CD4-positive, alpha-beta T cell (primary cell): ENCODE measurements around the gene EHBP1L1. TPM values are rescaled to one million over a fixed set of nuclear protein-coding genes. Genes with fewer than 3 reads are reported as not detected.
A peak's percentile ranks its signal among the peaks of the same experiment; 100 is the strongest.

Experiments used
- ATAC-seq: fragments of 200-7000 bp; cut with Tn5 transposase; one replicate; pipeline ENCODE4 v1.10.0; 2022; ENCODE audit warnings: mild to moderate bottlenecking; ENCODE audit not compliant: poor library complexity
- CTCF ChIA-PET: fragments of 350-600 bp; sonication (Branson Sonifier 250); formaldehyde crosslinking; loops from one replicate; lab custom pipeline; 2021; ENCODE audit warnings: antibody characterized with exemption, inconsistent platforms; lab: Charles Lee
- POLR2A ChIA-PET: fragments of 350-600 bp; sonication (Branson Sonifier 250); formaldehyde crosslinking; loops from one replicate; lab custom pipeline; 2021; ENCODE audit warnings: antibody characterized with exemption, inconsistent platforms; lab: Charles Lee
- DNase-seq, 14 experiments: peaks; one replicate each; pipeline ENCODE4 v3.0.0-alpha.2; 2013 to 2020; ENCODE audit warnings: mixed read lengths in 2 of 14
- H3K27ac ChIP-seq, 2 donors: one replicate each; pipeline versions ENCODE4 v1.5.1 to v1.7.0; 2013; ENCODE audit warnings: low read length in 2 of 2, low read depth in 1 of 2, mild to moderate bottlenecking in 1 of 2
- H3K27me3 ChIP-seq, 2 experiments: 1 replicate in 1 of 2; 2 replicates in 1 of 2; pipeline versions ENCODE4 v1.6.1 to v1.7.0; 2013; ENCODE audit warnings: low read length in 2 of 2, control low read depth in 1 of 2, mild to moderate bottlenecking in 1 of 2, moderate library complexity in 1 of 2; ENCODE audit not compliant: insufficient read depth in 2 of 2, control insufficient read depth in 1 of 2
- H3K36me3 ChIP-seq: one replicate; pipeline ENCODE4 v1.6.1; 2013; ENCODE audit warnings: low read length, control low read depth; ENCODE audit not compliant: insufficient read depth
- H3K4me1 ChIP-seq: one replicate; pipeline ENCODE4 v1.6.1; 2013; ENCODE audit warnings: low read length, control low read depth; ENCODE audit not compliant: insufficient read depth
- H3K4me3 ChIP-seq: one replicate; pipeline ENCODE4 v1.5.1; 2013; ENCODE audit warnings: mild to moderate bottlenecking, low read length, moderate library complexity
- H3K9me3 ChIP-seq, 2 experiments: 1 replicate in 1 of 2; 2 replicates in 1 of 2; pipeline versions ENCODE4 v1.6.1 to v1.7.0; 2013; ENCODE audit warnings: low read length in 2 of 2, mild to moderate bottlenecking in 2 of 2, control low read depth in 1 of 2, moderate library complexity in 1 of 2; ENCODE audit not compliant: control insufficient read depth in 1 of 2, insufficient read depth in 1 of 2
- H3K27ac Mint-ChIP-seq: one replicate; pipeline ENCODE4 v1.8.0; 2020; ENCODE audit warnings: mixed read lengths
- H3K27me3 Mint-ChIP-seq: one replicate; pipeline ENCODE4 v1.8.0; 2021; ENCODE audit warnings: mixed read lengths
- H3K36me3 Mint-ChIP-seq: one replicate; pipeline ENCODE4 v1.8.0; 2021; ENCODE audit warnings: low read depth, mixed read lengths
- H3K4me1 Mint-ChIP-seq: one replicate; pipeline ENCODE4 v1.8.0; 2021; ENCODE audit warnings: low read depth, mixed read lengths
- H3K4me3 Mint-ChIP-seq: one replicate; pipeline ENCODE4 v1.8.0; 2020; ENCODE audit warnings: mild to moderate bottlenecking, mixed read lengths
- H3K9me3 Mint-ChIP-seq: one replicate; pipeline ENCODE4 v1.8.0; 2020; ENCODE audit warnings: mixed read lengths
- CTCF ChIP-seq: fragments of 200-600 bp; IDR thresholded peaks from one replicate; pipeline ENCODE4 v1.8.0; 2022; ENCODE audit warnings: antibody characterized with exemption, mild to moderate bottlenecking
- intact Hi-C, 2 experiments: fragments of 100-400 bp; cut with DNase I in 1 of 2; cut with micrococcal nuclease in 1 of 2; formaldehyde crosslinking; loops; one replicate each; pipeline versions ENCODE4 v1.15.1 to v1.9.0; 2023 to 2025; cut with DNase I, micrococcal nuclease
- total RNA-seq, 174 experiments: library from RNA in 2 of 174; stranded (reverse) in 2 of 174; gene quantifications; one replicate each; pipeline ENCODE4 v1.2.3 and lab custom pipeline; 2021 to 2026

EHBP1L1 gene
- total RNA-seq, 2 experiments from 2014 or later = 82.6 to 88.5 TPM

- Histone ChIP-seq H3K27ac (no peak overlapping the region), H3K27me3 (no peaks in the 10 kb centered on the region), H3K4me3 (no peak overlapping the region), H3K9me3 (no peaks in the 10 kb centered on the region), H3K4me1 (peaks cover 41% of the 10 kb centered on the region), H3K36me3 (peaks cover 75% of the 10 kb centered on the region)
- no peak for TF ChIP-seq CTCF
- Mint-ChIP-seq H3K9me3 (no peaks in the 10 kb centered on the region), H3K4me1 (peaks cover 38% of the 10 kb centered on the region), H3K36me3 (peaks cover 60% of the 10 kb centered on the region), H3K27me3 (no peaks in the 10 kb centered on the region), H3K4me3 (no peak overlapping the region), H3K27ac (no peak overlapping the region)
- ChIA-PET CTCF (interaction anchor here (0.6 kb wide), 1 partner anchor 77 kb away, joined by 3 read pairs; no protein-coding TSS in a partner anchor), POLR2A (interaction anchor here (0.7 to 1.0 kb wide), 2 partner anchors 26 to 28 kb away, joined by 3 read pairs; partner anchors contain the start of gene RELA)
- ATAC-seq (no peak), DNase-seq (no peak)
- intact Hi-C loops = no loop called here
Observed at GRCh38 chr11:65634440-65634839, 58.6 kb downstream of the EHBP1L1 start.

- ChIA-PET CTCF (interaction anchor here (0.5 kb wide), 1 partner anchor 543 kb away, joined by 5 read pairs; no protein-coding TSS in a partner anchor), POLR2A (interaction anchor here (1.4 to 1.7 kb wide), 2 partner anchors 17 to 20 kb away, joined by 3 to 4 read pairs; partner anchors contain the start of gene PCNX3)
- peaks cover 62% of the 10 kb centered on the region for H3K36me3 Mint-ChIP-seq
- H3K4me1 Mint-ChIP-seq = peaks cover 45% of the 10 kb centered on the region
- Histone ChIP-seq H3K9me3 (no peaks in the 10 kb centered on the region), H3K36me3 (peaks cover 70% of the 10 kb centered on the region), H3K27ac (no peak overlapping the region), H3K4me1 (peaks cover 48% of the 10 kb centered on the region), H3K27me3 (no peaks in the 10 kb centered on the region), H3K4me3 (no peak overlapping the region)
- intact Hi-C loops = no loop called here
- ATAC-seq (no peak), DNase-seq (no peak)
- no peak for TF ChIP-seq CTCF
- H3K27ac Mint-ChIP-seq = peak overlapping the region; percentile 42
- no peaks in the 10 kb centered on the region for H3K27me3 Mint-ChIP-seq
- no peaks in the 10 kb centered on the region for H3K9me3 Mint-ChIP-seq
- peak overlapping the region; percentile 39 for H3K4me3 Mint-ChIP-seq
Observed at GRCh38 chr11:65634905-65635731, 59.3 kb downstream of the EHBP1L1 start.

GRCh38 chr11:65636108-65637031 lies 60.5 kb downstream of the EHBP1L1 start:
- H3K27me3 Mint-ChIP-seq = no peaks in the 10 kb centered on the region
- CTCF ChIA-PET = interaction anchor here (2.2 kb wide), 1 partner anchor 10 kb away, joined by 10 read pairs; no protein-coding TSS in a partner anchor
- ATAC-seq = no peak
- no peaks in the 10 kb centered on the region for H3K27me3 ChIP-seq
- no peak for TF ChIP-seq CTCF
- peak overlapping the region; percentile 100 for H3K27ac Mint-ChIP-seq
- intact Hi-C loops = no loop called here
- peaks cover 61% of the 10 kb centered on the region for H3K4me1 ChIP-seq
- peaks cover 56% of the 10 kb centered on the region for H3K36me3 Mint-ChIP-seq
- peaks cover 53% of the 10 kb centered on the region for H3K4me1 Mint-ChIP-seq
- H3K4me3 ChIP-seq = no peak overlapping the region
- no peaks in the 10 kb centered on the region for H3K9me3 ChIP-seq
- DNase-seq = no peak
- peak overlapping the region in 1 of 2 donors; percentile 95 for H3K27ac ChIP-seq
- no peaks in the 10 kb centered on the region for H3K9me3 Mint-ChIP-seq
- peak overlapping the region; percentile 84 for H3K4me3 Mint-ChIP-seq
- H3K36me3 ChIP-seq = peaks cover 63% of the 10 kb centered on the region
- POLR2A ChIA-PET = interaction anchor here (0.6 to 1.7 kb wide), 3 partner anchors 16 to 64 kb away, joined by 3 to 4 read pairs (median 3); partner anchors contain the start of gene PCNX3
